ENCODE measurements around the gene PRSS21. TPM values are rescaled to one million over a fixed set of nuclear protein-coding genes. Genes with fewer than 3 reads are reported as not detected.

The PRSS21 gene
- total RNA-seq, 1 donor from 2014 or later = not detected

- no peak overlapping the region for H3K27ac ChIP-seq
- peak in 1 of 2 donors; percentile 53 for DNase-seq (ENCODE audit: low spot score in 2 of 2)
- H3K4me1 ChIP-seq = peaks cover 0 to 10% of the 10 kb centered on the region in 2 donors
- no peak for TF ChIP-seq CTCF (IDR thresholded peaks at IDR 0.05)
- no peak overlapping the region for H3K4me3 ChIP-seq
- H3K27me3 ChIP-seq = peaks cover 15% of the 10 kb centered on the region
- H3K9me3 ChIP-seq = no peaks in the 10 kb centered on the region
- intact Hi-C loops (cut with DNase I) = no loop called here
- H3K36me3 ChIP-seq = no peaks in the 10 kb centered on the region
Measured at GRCh38 chr16:2782583-2783351, 34.3 kb upstream of the PRSS21 start.

DNA sequence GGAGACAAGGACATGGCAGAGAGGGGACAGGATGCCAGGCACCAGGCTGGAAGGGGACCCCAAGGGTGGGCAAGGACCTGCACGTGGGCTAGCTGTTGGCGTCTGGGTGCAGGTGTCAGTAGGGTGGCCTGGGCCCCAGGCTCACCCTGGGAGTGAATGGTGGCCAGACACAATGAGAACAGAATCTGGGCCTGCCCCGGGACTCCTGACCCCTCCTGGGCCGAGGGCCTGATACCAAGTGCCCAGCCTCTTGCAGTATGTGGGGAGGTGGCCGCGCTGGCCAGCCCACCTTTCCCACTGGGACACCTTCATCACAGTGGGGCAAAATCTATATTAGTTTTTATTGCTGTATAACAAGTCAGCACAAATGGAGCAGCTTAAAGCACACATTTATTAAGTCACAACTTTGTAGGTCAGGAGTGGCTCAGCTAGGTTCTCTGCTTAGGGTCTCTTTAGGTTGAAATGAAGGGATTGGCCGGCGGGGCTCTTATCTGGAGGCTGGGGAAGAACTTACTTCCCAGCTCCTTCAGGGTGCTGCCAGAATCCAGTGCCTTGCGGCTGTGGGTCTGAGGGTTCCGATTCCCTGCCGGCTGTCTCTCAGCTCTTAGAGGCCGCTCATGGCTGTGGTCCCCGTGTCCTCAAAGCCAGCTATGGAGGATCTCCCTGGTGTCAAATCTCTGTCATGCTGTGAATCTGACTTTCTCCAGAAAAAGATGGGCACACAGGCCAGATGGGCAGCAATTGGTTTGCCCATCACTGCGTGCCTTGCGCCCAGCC, 33.3 kb upstream of the PRSS21 start:
- H3K27ac ChIP-seq = no peak overlapping the region
- no peak for TF ChIP-seq CTCF (IDR thresholded peaks at IDR 0.05)
- no peak overlapping the region for H3K4me3 ChIP-seq
- DNase-seq (ENCODE audit: low spot score in 2 of 2) = no peak
- no peaks in the 10 kb centered on the region for H3K9me3 ChIP-seq
- no peaks in the 10 kb centered on the region for H3K36me3 ChIP-seq
- peaks cover 19% of the 10 kb centered on the region for H3K27me3 ChIP-seq
- H3K4me1 ChIP-seq = peaks cover 0 to 3% of the 10 kb centered on the region in 2 donors
- intact Hi-C loops (cut with DNase I) = no loop called here

- Histone ChIP-seq H3K4me3 (peak overlapping the region; percentile 21 to 57), H3K27me3 (peaks cover 19% of the 10 kb centered on the region), H3K4me1 (no peaks in the 10 kb centered on the region), H3K9me3 (no peaks in the 10 kb centered on the region), H3K36me3 (no peaks in the 10 kb centered on the region), H3K27ac (no peak overlapping the region)
- intact Hi-C loops (cut with DNase I) = no loop called here
- TF ChIP-seq CTCF (IDR thresholded peaks at IDR 0.05) = no peak
- DNase-seq (ENCODE audit: low spot score in 2 of 2) = peak in 1 of 2 donors; percentile 61
Measured at GRCh38 chr16:2784358-2785100, 32.5 kb upstream of the PRSS21 start.

- Histone ChIP-seq H3K27me3 (peaks cover 19% of the 10 kb centered on the region), H3K27ac (no peak overlapping the region), H3K9me3 (no peaks in the 10 kb centered on the region), H3K4me1 (no peaks in the 10 kb centered on the region), H3K36me3 (no peaks in the 10 kb centered on the region), H3K4me3 (peak overlapping the region; percentile 21 to 57)
- intact Hi-C loops (cut with DNase I) = no loop called here
- DNase-seq (ENCODE audit: low spot score in 2 of 2) = peak in 1 of 2 donors; percentile 45
- no peak for TF ChIP-seq CTCF (IDR thresholded peaks at IDR 0.05)
Measured at GRCh38 chr16:2785101-2785991, 31.7 kb upstream of the PRSS21 start.

All from ascending aorta (tissue), 2 donors.